Esophagus muscularis mucosa (tissue), 4 donors: ENCODE data around the gene ZSWIM6. TPM values are rescaled to one million over a fixed set of nuclear protein-coding genes. Genes with fewer than 3 reads are reported as not detected.

Experiments used
- DNase-seq: peaks from one replicate; pipeline ENCODE4 v3.0.0-alpha.2; 2017; ENCODE audit errors: extremely low spot score
- H3K27ac ChIP-seq, 4 donors: fragments of 200-600 bp; sonication (generic); replicated peaks in 1 of 4; 1 replicate in 3 of 4; 2 replicates in 1 of 4; pipeline ENCODE4 v1.5.1; 2016 to 2019; ENCODE audit warnings: mild to moderate bottlenecking in 1 of 4
- H3K27me3 ChIP-seq, 4 donors: fragments of 200-600 bp; sonication (generic); one replicate each; pipeline versions ENCODE4 v1.5.1 to v1.6.0; 2016 to 2019
- H3K36me3 ChIP-seq, 4 donors: fragments of 200-600 bp; sonication (generic); one replicate each; pipeline ENCODE4 v1.5.1; 2016 to 2019
- H3K4me1 ChIP-seq, 4 donors: fragments of 200-600 bp; sonication (generic); one replicate each; pipeline ENCODE4 v1.5.1; 2016 to 2019
- H3K4me3 ChIP-seq, 4 donors: fragments of 200-600 bp; sonication (generic); 1 replicate in 2 of 4; 2 replicates in 2 of 4; pipeline ENCODE4 v1.5.1; 2016 to 2019; ENCODE audit warnings: mild to moderate bottlenecking in 4 of 4, moderate library complexity in 1 of 4
- H3K9me3 ChIP-seq, 4 donors: fragments of 200-600 bp; sonication (generic); 1 replicate in 3 of 4; 2 replicates in 1 of 4; pipeline ENCODE4 v1.5.1; 2016 to 2019
- EP300 ChIP-seq: sonication (generic); formaldehyde crosslinking; IDR thresholded peaks from one replicate; pipeline ENCODE4 v1.6.1; 2017; ENCODE audit warnings: antibody characterized with exemption
- POLR2A ChIP-seq: fragments of 450-650 bp; IDR thresholded peaks from one replicate; pipeline ENCODE4 v1.6.1; 2017; ENCODE audit warnings: antibody characterized with exemption, moderate library complexity, mild to moderate bottlenecking, low read depth
- POLR2AphosphoS5 ChIP-seq, 2 donors: sonication (generic); formaldehyde crosslinking; IDR thresholded peaks; one replicate each; pipeline ENCODE4 v1.6.1; 2017; ENCODE audit warnings: antibody characterized with exemption in 2 of 2
- WGBS: methylation state at CpG from one replicate; pipeline ENCODE4 v1.1.5; 2018; 5-methylcytosine and 5-hydroxymethylcytosine counted together
- intact Hi-C: fragments of 100-400 bp; cut with DNase I; formaldehyde crosslinking; loops from one replicate; pipeline ENCODE4 v1.15.1; 2023
- total RNA-seq, 4 donors: library from RNA; depleted of rRNA; stranded (reverse); fragments of >200 nt; gene quantifications; one replicate each; pipeline versions ENCODE4 v1.1.0 to v1.2.1, GENCODE V29; 2016
- TF ChIP-seq, protein P1 (sequence below), 3 experiments: fragments of 200-600 bp in 2 of 3; fragments of 450-650 bp in 1 of 3; sonication (generic) in 2 of 3; IDR thresholded peaks; one replicate each; pipeline ENCODE4 v1.5.1; 2017 to 2019; ENCODE audit warnings: antibody characterized with exemption in 3 of 3, mild to moderate bottlenecking in 2 of 3, moderate library complexity in 1 of 3

ZSWIM6 gene
- total RNA-seq, 4 donors from 2014 or later = 10.2 to 16.4 (median 12.5) TPM

DNA sequence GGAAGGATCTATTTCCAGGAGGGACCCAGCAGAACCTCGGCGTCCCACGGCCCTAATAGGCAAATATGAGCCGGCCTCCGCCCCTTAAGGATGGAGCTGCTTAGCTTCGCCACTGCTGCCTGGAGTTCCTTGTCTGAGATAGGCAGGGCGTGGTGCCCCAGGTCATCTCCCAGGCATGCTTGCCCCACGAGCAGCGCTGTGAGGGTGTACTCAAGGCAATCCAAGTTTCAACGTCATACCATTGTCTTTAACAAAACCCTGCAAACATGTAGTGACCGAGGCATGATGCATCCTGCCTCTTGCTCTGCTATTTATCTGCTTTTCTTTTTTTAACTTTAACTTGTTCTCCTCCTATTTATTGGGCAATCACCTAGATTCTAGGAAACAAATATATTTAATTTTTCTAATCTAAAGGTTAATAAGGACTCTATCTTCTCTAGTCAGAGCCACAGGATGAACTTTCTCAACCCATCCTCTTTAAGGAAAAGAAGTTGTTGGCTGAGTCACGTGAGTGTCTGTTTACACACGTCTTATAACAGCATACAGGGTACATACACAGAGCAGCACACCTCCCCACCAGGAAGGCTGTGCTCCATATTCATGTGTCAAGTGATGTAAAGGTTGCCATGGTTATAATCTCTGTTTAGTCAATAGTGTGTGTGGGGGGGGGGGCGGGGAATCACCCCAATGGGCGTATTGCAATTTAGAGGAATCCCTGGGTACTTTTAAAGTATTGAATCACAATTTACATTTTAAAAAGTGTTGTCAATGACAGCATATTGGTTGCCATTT is 27.3 kb upstream of the ZSWIM6 start:
- WGBS = 66% methylated on average over 13 of the region's 15 CpGs

DNA sequence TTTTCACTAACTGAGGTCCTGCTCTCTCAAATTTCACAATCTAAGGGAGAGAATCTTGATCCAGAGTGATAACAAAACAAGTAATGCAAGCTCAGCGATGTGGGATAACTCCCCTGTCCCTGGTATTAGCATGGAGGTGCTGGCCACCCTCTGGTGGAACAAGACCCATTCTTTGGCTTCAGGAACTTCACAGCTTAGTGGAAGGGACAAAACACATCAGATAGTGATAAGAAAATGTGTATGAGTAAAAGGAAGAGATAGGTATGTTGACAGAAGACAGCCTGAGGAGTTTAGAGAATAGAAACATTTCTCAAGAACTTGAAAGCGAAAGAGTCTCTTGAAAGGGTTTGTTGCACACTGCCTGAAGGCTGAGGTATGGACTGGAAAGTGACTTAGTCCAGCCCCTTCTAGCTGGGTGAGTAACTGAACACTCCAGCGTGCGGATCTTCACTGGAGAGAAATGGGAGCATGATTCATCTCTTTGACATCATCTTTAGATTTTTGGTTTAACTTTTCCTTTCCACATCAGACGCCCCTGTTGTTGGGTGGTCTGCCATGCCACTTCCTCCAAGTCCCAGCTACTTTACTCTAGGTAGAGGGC is 25.4 kb upstream of the ZSWIM6 start:
- H3K4me3 ChIP-seq = no peak overlapping the region
- H3K4me1 ChIP-seq = peaks cover 5 to 39% (median 28%) of the 10 kb centered on the region in 4 donors
- no peaks in the 10 kb centered on the region for H3K9me3 ChIP-seq
- DNase-seq = no peak
- 87% methylated on average over 5 of the region's 5 CpGs for WGBS
- no peak overlapping the region for H3K27ac ChIP-seq
- intact Hi-C loops = no loop called here
- no peaks in the 10 kb centered on the region for H3K27me3 ChIP-seq
- H3K36me3 ChIP-seq = no peaks in the 10 kb centered on the region
- TF ChIP-seq, protein P1, sequence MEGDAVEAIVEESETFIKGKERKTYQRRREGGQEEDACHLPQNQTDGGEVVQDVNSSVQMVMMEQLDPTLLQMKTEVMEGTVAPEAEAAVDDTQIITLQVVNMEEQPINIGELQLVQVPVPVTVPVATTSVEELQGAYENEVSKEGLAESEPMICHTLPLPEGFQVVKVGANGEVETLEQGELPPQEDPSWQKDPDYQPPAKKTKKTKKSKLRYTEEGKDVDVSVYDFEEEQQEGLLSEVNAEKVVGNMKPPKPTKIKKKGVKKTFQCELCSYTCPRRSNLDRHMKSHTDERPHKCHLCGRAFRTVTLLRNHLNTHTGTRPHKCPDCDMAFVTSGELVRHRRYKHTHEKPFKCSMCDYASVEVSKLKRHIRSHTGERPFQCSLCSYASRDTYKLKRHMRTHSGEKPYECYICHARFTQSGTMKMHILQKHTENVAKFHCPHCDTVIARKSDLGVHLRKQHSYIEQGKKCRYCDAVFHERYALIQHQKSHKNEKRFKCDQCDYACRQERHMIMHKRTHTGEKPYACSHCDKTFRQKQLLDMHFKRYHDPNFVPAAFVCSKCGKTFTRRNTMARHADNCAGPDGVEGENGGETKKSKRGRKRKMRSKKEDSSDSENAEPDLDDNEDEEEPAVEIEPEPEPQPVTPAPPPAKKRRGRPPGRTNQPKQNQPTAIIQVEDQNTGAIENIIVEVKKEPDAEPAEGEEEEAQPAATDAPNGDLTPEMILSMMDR (IDR thresholded peaks at IDR 0.05) = no peak
- no peak for TF ChIP-seq POLR2A

More for the DNA sequence above, 27.3 kb upstream of the ZSWIM6 start:
- TF ChIP-seq POLR2AphosphoS5 (IDR thresholded peaks at IDR 0.05) (no peak), POLR2A (no peak), EP300 (no peak)
- TF ChIP-seq, protein P1 (IDR thresholded peaks at IDR 0.05) = no peak
- Histone ChIP-seq H3K4me1 (peaks cover 12 to 42% (median 38%) of the 10 kb centered on the region in 4 donors), H3K27ac (no peak overlapping the region), H3K4me3 (no peak overlapping the region), H3K36me3 (no peaks in the 10 kb centered on the region), H3K9me3 (no peaks in the 10 kb centered on the region), H3K27me3 (no peaks in the 10 kb centered on the region)
- intact Hi-C loops = no loop called here
- DNase-seq = no peak

DNA sequence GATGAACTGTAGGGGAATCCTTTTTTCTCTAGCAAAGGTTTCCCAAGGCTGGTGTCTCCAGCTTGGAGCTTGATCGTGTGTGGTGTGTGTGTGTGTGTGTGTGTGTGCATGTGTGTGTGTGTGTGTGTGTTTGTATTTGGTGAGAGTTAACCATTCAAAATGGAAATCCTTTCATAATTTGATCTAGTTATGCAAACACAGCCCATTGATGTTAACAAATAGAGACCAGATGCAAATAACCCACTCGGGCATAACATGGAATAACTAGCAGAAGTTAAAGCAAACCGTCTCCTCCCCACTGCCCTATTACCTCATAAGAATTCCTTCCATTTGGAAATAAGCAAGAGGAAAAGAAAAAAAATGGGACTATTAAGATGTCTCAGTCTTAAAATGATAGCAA is 24.9 kb upstream of the ZSWIM6 start:
- TF ChIP-seq POLR2A = no peak
- TF ChIP-seq EP300 = no peak
- TF ChIP-seq, protein P1 (IDR thresholded peaks at IDR 0.05) = no peak
- TF ChIP-seq POLR2AphosphoS5 (IDR thresholded peaks at IDR 0.05) = no peak
- DNase-seq = no peak
- 75% methylated on average over 3 of the region's 3 CpGs for WGBS
- no peaks in the 10 kb centered on the region for H3K27me3 ChIP-seq
- no peaks in the 10 kb centered on the region for H3K36me3 ChIP-seq
- intact Hi-C loops = no loop called here
- H3K9me3 ChIP-seq = no peaks in the 10 kb centered on the region
- no peak overlapping the region for H3K4me3 ChIP-seq
- no peak overlapping the region for H3K27ac ChIP-seq
- H3K4me1 ChIP-seq = peaks cover 4 to 40% (median 28%) of the 10 kb centered on the region in 4 donors

DNA sequence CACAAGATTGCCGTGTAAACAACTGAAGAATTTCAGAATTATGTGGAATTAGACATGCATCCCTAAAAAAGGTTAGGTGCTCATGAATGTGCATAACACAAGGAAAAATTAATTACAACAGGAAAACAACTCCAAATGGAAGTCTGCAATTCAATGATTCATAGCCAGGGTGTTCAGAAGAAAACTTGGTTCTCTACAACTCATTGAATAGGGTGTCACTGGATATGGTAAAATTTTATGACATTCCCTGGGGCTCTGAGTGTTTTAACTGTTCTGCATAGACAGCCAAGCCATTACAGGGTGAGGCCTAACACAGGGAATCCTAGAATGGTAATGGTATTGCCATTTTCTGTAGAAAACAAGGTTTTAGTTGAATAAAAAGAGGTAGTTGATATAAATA is 24.4 kb upstream of the ZSWIM6 start:
- Histone ChIP-seq H3K4me3 (no peak overlapping the region), H3K27me3 (no peaks in the 10 kb centered on the region), H3K9me3 (no peaks in the 10 kb centered on the region), H3K4me1 (peaks cover 0 to 40% (median 27%) of the 10 kb centered on the region in 4 donors), H3K27ac (no peak overlapping the region), H3K36me3 (no peaks in the 10 kb centered on the region)
- no peak for TF ChIP-seq EP300
- TF ChIP-seq, protein P1 (IDR thresholded peaks at IDR 0.05) = no peak
- TF ChIP-seq POLR2AphosphoS5 (IDR thresholded peaks at IDR 0.05) = no peak
- TF ChIP-seq POLR2A = no peak
- no peak for DNase-seq
- intact Hi-C loops = no loop called here
- WGBS = 96% methylated on average over 1 of the region's 1 CpG
